ENCODE data around the gene VAMP1. TPM values are rescaled to one million over a fixed set of nuclear protein-coding genes. Genes with fewer than 3 reads are reported as not detected.

Gene VAMP1
- total and polyA plus RNA-seq, 2 of the 8 experiments (the other 6 are each of a cell fraction or from before 2014, with no cell fraction given): 10.8 to 23.1 TPM

DNA sequence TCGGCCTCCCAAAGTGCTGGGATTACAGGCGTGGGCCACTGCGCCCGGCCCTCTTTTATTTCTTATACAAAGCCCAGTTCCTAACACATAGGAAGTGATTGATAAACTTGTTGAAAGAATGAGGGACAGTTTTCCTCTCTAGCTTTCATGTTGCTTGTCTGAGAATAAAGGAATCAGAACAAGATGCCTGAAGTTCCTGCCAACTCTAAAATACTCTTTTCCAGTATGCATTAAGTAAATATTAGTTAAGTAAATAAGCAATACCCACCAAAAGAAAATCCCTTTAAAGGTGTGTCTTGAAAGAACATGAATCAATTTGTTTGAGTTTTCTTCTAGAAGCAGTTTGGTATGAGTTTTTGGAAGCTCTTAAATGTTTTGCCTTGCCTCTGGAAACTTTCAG, 50.1 kb downstream of the VAMP1 start (continued):
- TF ChIP-seq, protein P1, sequence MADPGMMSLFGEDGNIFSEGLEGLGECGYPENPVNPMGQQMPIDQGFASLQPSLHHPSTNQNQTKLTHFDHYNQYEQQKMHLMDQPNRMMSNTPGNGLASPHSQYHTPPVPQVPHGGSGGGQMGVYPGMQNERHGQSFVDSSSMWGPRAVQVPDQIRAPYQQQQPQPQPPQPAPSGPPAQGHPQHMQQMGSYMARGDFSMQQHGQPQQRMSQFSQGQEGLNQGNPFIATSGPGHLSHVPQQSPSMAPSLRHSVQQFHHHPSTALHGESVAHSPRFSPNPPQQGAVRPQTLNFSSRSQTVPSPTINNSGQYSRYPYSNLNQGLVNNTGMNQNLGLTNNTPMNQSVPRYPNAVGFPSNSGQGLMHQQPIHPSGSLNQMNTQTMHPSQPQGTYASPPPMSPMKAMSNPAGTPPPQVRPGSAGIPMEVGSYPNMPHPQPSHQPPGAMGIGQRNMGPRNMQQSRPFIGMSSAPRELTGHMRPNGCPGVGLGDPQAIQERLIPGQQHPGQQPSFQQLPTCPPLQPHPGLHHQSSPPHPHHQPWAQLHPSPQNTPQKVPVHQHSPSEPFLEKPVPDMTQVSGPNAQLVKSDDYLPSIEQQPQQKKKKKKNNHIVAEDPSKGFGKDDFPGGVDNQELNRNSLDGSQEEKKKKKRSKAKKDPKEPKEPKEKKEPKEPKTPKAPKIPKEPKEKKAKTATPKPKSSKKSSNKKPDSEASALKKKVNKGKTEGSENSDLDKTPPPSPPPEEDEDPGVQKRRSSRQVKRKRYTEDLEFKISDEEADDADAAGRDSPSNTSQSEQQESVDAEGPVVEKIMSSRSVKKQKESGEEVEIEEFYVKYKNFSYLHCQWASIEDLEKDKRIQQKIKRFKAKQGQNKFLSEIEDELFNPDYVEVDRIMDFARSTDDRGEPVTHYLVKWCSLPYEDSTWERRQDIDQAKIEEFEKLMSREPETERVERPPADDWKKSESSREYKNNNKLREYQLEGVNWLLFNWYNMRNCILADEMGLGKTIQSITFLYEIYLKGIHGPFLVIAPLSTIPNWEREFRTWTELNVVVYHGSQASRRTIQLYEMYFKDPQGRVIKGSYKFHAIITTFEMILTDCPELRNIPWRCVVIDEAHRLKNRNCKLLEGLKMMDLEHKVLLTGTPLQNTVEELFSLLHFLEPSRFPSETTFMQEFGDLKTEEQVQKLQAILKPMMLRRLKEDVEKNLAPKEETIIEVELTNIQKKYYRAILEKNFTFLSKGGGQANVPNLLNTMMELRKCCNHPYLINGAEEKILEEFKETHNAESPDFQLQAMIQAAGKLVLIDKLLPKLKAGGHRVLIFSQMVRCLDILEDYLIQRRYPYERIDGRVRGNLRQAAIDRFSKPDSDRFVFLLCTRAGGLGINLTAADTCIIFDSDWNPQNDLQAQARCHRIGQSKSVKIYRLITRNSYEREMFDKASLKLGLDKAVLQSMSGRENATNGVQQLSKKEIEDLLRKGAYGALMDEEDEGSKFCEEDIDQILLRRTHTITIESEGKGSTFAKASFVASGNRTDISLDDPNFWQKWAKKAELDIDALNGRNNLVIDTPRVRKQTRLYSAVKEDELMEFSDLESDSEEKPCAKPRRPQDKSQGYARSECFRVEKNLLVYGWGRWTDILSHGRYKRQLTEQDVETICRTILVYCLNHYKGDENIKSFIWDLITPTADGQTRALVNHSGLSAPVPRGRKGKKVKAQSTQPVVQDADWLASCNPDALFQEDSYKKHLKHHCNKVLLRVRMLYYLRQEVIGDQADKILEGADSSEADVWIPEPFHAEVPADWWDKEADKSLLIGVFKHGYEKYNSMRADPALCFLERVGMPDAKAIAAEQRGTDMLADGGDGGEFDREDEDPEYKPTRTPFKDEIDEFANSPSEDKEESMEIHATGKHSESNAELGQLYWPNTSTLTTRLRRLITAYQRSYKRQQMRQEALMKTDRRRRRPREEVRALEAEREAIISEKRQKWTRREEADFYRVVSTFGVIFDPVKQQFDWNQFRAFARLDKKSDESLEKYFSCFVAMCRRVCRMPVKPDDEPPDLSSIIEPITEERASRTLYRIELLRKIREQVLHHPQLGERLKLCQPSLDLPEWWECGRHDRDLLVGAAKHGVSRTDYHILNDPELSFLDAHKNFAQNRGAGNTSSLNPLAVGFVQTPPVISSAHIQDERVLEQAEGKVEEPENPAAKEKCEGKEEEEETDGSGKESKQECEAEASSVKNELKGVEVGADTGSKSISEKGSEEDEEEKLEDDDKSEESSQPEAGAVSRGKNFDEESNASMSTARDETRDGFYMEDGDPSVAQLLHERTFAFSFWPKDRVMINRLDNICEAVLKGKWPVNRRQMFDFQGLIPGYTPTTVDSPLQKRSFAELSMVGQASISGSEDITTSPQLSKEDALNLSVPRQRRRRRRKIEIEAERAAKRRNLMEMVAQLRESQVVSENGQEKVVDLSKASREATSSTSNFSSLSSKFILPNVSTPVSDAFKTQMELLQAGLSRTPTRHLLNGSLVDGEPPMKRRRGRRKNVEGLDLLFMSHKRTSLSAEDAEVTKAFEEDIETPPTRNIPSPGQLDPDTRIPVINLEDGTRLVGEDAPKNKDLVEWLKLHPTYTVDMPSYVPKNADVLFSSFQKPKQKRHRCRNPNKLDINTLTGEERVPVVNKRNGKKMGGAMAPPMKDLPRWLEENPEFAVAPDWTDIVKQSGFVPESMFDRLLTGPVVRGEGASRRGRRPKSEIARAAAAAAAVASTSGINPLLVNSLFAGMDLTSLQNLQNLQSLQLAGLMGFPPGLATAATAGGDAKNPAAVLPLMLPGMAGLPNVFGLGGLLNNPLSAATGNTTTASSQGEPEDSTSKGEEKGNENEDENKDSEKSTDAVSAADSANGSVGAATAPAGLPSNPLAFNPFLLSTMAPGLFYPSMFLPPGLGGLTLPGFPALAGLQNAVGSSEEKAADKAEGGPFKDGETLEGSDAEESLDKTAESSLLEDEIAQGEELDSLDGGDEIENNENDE (IDR thresholded peaks at IDR 0.05; ENCODE audit: insufficient replicate concordance, low read length): no peak
- TF ChIP-seq NRF1 (IDR thresholded peaks at IDR 0.05; ENCODE audit: low read depth, low read length) (no peak), ZNF274 (IDR thresholded peaks at IDR 0.05; ENCODE audit: borderline replicate concordance, extremely low read depth, low read length) (no peak), JUN (IDR thresholded peaks at IDR 0.05; ENCODE audit: low read depth, low read length) (no peak), CTBP2 (IDR thresholded peaks at IDR 0.05; ENCODE audit: borderline replicate concordance, insufficient read depth, insufficient read length, low read length) (no peak)

Data from H1 (cell line).